ENCODE data around the gene CSTPP1. TPM values are rescaled to one million over a fixed set of nuclear protein-coding genes. Genes with fewer than 3 reads are reported as not detected.

CSTPP1 gene
- total RNA-seq, 6 experiments from 2014 or later: 19.4 to 29.2 (median 27.1) TPM

DNA sequence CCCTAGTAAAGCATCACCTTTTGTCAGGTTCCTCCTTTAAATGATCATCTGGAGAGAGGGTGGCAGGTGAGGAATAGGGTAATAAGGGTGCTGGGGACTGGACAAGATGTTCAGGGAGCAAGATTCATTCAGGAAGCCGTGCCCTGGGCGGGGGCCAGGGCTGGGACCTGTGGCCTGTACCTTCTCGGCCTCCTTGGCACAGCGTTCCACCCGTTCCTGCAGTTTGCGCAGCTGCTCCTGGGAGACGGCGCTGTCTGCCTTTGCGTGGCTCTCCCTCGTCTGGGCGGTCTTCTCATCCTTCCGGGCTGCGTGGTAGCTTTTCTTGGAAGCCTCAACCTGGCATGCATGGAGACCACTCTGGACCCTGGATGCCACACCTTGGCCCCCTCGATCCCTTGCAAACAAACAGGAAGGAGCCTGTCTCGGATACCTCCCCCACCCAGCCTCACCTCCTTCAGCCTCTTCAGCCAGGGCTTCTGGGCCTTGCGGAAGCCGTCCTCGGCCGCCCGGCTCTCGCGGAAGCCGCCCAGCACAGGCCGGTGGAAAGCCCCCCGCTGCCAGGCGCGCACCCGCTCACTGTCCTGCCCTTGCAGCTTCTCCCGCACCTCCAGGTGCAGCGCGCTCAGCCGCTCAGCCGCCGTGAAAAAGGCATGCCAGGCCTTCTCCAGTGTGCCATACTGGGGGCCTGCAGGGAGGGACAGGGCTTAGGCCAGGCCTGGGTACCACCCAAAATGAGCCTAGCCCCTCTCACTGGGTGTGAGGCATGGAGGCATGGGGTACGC lies 243.6 kb downstream of the CSTPP1 start:
- TF ChIP-seq, protein P1, sequence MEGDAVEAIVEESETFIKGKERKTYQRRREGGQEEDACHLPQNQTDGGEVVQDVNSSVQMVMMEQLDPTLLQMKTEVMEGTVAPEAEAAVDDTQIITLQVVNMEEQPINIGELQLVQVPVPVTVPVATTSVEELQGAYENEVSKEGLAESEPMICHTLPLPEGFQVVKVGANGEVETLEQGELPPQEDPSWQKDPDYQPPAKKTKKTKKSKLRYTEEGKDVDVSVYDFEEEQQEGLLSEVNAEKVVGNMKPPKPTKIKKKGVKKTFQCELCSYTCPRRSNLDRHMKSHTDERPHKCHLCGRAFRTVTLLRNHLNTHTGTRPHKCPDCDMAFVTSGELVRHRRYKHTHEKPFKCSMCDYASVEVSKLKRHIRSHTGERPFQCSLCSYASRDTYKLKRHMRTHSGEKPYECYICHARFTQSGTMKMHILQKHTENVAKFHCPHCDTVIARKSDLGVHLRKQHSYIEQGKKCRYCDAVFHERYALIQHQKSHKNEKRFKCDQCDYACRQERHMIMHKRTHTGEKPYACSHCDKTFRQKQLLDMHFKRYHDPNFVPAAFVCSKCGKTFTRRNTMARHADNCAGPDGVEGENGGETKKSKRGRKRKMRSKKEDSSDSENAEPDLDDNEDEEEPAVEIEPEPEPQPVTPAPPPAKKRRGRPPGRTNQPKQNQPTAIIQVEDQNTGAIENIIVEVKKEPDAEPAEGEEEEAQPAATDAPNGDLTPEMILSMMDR (IDR thresholded peaks at IDR 0.05): no peak
- Mint-ChIP-seq H3K27ac (no peak overlapping the region), H3K36me3 (ENCODE audit: low read depth) (peaks cover 8% of the 10 kb centered on the region; the same call in 1 of the 2 replicates), H3K4me1 (ENCODE audit: low read depth) (peaks cover 28% of the 10 kb centered on the region), H3K4me3 (no peak overlapping the region), H3K27me3 (ENCODE audit: insufficient read depth) (peaks cover 2% of the 10 kb centered on the region; the same call in 1 of the 2 replicates), H3K9me3 (no peaks in the 10 kb centered on the region)
- DNase-seq: no peak

DNA sequence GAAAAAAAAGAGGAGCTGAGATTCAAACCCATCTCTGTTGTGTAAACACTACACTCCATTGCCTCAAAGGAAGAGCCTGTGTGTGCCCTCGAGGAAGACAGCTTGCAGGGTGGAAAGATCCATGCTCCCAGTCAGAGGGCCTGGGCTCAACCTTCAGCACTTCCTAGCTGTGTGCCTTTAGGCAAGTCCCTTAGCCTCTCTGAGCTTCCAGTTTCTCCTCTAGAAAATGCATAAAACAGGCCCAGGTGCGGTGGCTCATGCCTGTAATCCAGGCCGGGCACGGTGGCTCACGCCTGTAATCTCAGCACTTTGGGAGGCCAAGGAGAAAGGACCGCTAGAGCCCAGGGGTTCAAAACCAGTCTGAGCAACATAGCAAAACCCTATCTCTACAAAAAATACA lies 244.7 kb downstream of the CSTPP1 start:
- Mint-ChIP-seq H3K9me3 (no peaks in the 10 kb centered on the region), H3K36me3 (ENCODE audit: low read depth) (peaks cover under 1% of the 10 kb centered on the region; the same call in 1 of the 2 replicates), H3K4me1 (ENCODE audit: low read depth) (peaks cover 18% of the 10 kb centered on the region), H3K27me3 (ENCODE audit: insufficient read depth) (peaks cover 2% of the 10 kb centered on the region; the same call in 1 of the 2 replicates), H3K27ac (no peak overlapping the region), H3K4me3 (no peak overlapping the region)
- no peak for DNase-seq
- TF ChIP-seq, protein P1 (IDR thresholded peaks at IDR 0.05): no peak

DNA sequence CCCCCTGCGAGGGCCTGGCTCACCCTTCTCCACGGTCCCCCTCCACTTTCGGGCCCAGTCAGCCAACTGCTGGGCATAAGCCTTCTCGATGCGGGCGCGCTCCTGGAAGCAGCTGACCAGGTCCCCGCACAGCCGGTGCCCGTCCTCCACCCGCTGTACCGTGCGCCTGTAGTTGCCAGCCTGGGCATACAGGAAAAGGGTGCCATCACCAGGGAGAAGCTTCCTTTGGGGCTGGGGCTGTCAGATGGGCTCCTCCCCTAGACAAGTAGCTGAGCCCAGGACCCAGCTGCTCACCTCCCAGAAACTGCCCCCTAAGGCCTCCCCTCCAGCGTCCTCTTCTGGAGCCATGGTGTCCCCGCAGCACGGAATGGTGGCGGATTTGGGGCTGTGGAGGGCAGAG lies 245.8 kb downstream of the CSTPP1 start:
- Mint-ChIP-seq H3K9me3 (no peaks in the 10 kb centered on the region), H3K27me3 (ENCODE audit: insufficient read depth) (peaks cover 4% of the 10 kb centered on the region; the same call in 1 of the 2 replicates), H3K27ac (no peak overlapping the region), H3K36me3 (ENCODE audit: low read depth) (no peaks in the 10 kb centered on the region), H3K4me1 (ENCODE audit: low read depth) (peaks cover 17% of the 10 kb centered on the region), H3K4me3 (no peak overlapping the region)
- TF ChIP-seq, protein P1 (IDR thresholded peaks at IDR 0.05): no peak
- no peak for DNase-seq

DNA sequence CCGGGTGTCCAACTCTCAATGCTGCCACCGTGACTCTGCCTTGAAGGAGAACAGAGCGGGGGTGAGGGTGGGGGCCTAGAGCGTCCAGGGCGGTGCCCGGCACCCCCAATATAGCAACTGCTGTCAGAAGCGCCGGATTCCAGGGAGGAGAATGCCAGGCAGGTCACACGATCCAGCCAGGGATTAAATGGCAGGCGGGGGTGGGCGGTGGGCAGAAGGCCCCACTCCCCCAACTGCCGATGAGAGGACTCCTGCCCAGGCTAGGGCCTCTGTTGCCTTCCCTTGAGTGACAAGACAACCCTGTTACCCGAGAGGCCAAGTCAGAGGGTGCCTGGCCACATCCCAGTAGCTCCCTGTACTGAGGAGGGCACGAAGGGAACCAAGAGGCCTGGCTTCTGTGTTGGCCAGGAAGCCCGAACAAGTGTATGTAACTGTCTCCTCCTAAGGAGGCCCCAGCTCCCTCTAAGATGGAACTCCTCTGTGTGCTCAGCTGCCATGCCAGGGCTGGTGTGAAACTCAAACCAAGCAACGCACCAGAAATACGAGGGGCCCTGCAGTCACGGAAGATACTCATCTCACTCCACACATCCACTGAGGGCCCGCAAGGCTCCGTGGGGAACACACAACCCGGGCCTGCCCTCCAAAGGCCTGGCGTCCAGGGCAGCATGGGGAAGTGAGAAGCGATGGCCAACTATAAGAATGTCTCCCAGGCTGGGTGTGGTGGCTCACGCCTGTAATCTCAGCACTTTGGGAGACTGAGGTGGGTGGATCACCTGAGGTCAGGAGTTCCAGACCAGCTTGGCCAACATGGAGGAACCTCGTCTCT lies 246.7 kb downstream of the CSTPP1 start:
- DNase-seq: no peak
- Mint-ChIP-seq H3K27ac (no peak overlapping the region), H3K36me3 (ENCODE audit: low read depth) (no peaks in the 10 kb centered on the region), H3K9me3 (no peaks in the 10 kb centered on the region), H3K27me3 (ENCODE audit: insufficient read depth) (peaks cover 4% of the 10 kb centered on the region; the same call in 1 of the 2 replicates), H3K4me3 (no peak overlapping the region), H3K4me1 (ENCODE audit: low read depth) (peaks cover 18% of the 10 kb centered on the region; the same call in 1 of the 2 replicates)
- TF ChIP-seq, protein P1 (IDR thresholded peaks at IDR 0.05): no peak

DNA sequence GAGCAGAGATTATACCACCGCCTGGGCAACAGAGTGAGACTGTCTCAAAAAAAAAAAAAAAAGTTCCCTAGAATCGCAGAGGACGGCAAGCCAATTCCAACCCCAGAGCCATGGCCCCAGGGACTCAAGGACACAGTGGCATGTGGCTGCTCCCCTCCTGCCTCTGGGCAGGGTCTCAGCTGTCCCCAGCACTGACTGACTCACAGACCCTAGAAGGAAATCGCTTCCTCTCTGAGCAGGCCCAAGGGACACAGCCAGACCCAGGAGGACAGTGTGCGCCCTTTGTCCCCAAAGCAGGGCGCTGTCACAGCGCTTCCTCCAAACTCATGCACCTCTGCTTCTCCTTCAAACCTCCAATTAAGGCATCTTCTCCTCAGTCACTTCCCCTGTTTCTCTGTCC lies 247.4 kb downstream of the CSTPP1 start:
- Mint-ChIP-seq H3K36me3 (ENCODE audit: low read depth) (no peaks in the 10 kb centered on the region), H3K27ac (no peak overlapping the region), H3K4me3 (no peak overlapping the region), H3K4me1 (ENCODE audit: low read depth) (peaks cover 19% of the 10 kb centered on the region), H3K27me3 (ENCODE audit: insufficient read depth) (peaks cover 4% of the 10 kb centered on the region; the same call in 1 of the 2 replicates), H3K9me3 (no peaks in the 10 kb centered on the region)
- TF ChIP-seq, protein P1 (IDR thresholded peaks at IDR 0.05): no peak
- no peak for DNase-seq
